ENCODE measurements around the gene DCLK3.

Gene DCLK3

DNA sequence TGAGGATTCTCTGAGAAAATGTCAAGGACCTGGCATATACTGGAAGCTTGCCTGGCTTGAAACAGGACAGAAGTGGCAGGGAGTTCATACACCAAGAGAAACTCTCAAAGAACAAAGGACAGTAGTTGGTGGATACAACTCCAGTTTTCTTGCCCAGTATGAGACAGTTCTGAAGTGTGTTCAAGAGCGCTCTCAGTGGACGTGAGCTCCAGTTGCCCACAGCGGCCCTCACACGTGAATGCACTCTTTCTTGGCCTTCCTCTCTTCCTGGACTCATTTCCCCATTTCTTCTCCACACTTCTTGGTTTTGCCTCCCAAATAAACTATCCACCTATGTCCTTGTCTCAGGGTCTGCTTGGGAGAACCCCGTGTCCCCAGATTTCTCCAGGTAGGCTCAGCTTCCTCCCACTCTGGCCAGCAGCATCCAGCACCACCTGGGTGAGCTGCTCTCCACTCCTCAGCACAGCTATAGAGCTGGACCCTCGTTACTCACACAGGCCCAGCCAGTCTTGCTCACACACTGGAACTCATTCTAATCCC, 54.5 kb downstream of the DCLK3 start:
- no peak for DNase-seq (ENCODE audit: low read depth)

DNA sequence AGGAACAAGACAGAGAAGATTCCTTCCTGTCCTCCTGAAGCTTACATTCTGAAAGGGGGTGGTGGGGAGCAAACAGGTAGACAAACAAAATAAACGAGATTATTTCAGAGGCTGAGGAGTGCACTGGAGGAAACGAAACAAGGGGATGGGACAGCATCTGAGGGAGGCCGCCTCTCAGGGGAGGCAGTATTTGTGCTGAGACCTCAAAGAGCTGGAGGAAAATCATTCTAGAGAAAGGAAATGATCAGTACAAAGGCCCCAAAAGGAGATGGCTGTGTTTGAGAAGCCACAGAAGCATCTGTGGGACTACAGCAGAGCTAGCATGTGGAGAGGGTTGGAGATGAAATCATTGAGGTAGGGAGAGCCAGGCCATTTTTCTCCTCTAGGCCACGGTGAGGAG, 55.1 kb downstream of the DCLK3 start:
- no peak for DNase-seq (ENCODE audit: low read depth)

DNA sequence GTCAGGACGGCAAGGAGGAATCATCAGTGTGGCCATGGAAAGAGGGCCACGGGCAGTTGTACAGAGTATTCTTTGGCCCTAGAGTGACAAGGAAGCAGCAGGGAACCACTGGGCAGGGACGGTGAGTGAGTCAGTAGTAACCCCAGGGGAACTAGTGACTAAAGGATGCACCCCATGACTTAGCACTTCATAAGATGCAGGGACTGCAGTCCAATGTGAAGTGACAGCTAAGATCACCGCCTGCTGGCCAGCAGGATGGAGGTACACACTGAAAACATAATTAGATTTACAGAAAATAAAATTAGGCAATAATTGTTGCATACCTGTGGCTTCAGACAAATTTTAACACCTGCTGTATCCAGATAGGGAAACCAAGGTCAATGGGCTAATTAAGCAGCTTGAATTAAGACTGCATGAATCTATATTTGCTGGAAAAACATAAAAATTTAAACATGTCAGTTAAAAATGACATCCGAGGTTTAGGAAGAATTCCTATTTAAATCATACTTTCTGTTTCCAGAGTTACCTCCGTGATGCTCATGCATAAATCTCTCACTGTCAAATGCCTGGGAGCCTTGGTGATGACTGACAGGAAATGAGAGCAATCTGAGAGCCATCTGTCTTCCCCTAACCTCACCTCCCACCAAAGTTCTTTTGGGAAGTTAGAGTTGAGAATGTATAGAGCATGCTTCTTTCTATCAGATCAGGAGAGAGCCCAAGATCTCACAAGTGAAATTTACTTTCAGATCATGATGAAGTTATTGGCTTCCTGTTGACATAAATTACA, 56.5 kb downstream of the DCLK3 start:
- DNase-seq (ENCODE audit: low read depth) = no peak

DNA sequence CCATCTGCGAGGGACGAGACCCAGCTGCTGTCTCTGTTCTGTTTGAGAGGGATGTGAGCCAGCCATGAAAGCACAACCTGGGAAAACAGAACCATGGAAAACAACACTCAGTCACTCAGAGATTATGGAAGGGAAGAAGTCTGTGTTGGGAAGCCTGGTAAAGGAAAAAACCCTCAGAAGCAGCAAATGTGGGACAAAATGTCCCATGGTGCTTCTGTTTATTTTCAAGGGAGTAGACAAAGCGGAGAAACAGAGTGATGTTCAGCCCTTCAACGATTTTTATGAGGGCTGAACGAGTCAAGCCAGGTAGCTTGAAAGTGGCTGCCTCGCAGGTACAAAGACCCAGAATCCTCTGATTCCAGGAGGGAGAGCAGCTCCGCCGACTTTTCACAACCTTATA, 59.3 kb downstream of the DCLK3 start:
- DNase-seq (ENCODE audit: low read depth) = no peak

DNA sequence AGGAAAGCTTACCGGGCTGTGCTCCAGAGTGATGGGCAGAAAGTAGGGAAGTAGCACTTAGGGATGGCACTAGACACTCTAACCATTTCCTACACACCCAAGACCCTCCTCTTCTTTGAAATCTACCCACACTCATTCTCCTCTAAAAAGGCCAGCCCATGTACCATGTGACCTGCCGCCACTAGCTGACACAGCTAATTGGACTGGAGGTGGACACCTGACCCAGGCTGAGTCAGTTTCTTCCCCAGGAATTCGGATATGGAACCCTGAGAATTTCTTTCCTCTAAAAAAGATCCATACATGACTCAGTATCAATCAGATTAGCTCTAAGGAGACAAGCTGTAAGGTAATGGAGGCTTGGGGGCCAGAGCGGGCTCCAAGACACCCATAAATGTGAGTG, 60.1 kb downstream of the DCLK3 start:
- no peak for DNase-seq (ENCODE audit: low read depth)

DNA sequence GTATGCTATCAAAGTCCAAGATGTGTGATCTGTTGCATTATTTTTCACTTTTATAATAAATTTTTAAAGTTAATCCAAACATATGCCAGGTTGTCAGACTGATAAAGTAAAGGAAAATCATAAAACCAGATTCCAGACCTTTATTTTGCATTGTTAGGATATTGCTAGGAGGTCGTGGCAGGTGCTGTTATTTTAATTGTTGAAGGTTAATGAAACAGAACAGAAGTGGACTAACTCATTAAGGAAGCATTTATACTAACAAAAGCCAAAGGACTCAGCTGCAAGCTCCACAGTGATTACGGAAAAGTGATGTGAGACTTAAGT, 63.1 kb downstream of the DCLK3 start:
- DNase-seq (ENCODE audit: low read depth) = no peak

DNA sequence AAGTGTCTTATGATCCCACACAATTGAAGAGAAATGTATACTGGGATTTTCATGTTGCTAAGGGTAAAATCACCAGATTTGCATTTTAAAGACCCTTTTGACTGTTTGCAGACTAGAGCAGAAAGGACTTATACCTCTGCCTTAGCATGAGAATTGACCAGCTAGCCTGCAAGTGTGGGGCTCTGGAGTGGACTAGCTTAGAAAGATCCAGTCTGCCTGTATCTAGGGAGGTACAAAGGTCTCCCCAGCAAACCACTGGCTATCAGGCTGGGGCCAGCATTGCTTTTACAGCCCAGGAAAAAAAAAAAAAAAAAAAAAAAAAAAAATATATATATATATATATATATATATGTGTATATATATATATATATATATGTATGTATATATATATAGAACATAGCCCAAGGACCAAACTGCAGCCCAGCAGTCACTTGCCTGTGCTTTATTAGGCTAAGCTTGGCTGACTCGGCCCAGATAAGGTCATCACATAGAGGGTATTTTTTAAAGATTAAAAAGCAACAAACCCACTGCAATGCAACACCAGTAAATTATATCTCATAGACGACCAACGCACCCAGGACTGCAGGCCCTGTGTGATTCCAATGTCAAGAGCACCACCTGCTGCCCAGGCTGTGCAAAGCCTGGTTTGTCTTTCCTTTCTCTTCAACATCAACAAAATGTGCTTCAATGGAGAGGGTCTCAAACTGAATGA, 63.7 kb downstream of the DCLK3 start:
- peak; percentile 30 for DNase-seq (ENCODE audit: low read depth)

DNA sequence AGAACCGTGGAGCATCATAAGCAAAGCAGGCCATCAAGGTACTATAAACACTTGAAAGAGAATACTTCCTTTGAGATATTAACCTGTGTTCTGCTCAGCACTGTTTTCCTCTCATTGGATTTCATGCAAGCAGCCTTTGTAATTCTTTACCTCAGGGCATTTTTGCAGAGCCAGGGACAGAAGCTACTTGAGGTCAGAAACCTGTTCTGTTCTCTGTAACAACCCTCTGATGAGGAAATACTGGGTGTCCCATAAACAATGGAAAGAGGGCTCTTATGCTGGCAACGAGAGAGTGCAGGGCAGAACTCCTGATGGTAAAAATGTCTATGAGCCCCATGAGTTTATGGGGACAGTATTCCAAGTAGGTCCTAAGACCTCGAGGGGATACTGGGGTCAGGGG, 66.0 kb downstream of the DCLK3 start:
- DNase-seq (ENCODE audit: low read depth) = no peak

DNA sequence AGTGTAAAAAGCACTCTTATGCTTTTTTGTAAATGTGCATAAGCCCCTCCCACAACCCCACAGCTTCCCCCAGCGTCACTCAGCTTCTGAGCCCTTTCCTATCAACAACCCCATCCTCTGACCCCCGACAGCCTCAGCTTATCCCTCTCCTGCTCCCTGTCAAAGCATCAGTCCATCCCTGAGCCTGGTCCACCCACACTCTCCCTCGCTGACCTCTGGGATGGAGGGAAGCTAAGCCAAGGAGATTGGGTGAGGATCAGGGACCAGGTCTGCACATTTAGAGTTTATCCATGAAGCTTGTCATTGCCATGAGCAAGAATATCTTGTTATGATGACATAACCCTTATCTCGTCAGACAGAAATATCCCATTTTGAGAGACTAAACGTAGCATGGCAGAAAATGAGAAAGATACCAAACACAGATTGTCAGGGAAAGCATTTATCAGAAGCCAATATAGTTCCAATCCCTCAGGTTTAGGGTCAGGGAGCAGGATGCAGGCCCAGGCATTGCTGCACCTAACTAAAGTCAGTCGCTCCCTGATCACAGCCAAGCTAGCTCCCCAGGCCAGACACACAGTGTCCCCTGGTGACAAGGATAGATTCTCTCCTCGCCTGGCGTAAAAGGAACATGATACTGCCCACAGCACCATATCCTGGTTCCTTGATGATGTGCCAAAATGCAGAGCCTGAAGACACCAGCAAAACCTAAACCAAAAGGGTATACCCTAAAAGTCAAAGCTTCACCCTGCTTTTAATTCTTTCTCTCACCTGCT, 66.9 kb downstream of the DCLK3 start:
- no peak for DNase-seq (ENCODE audit: low read depth)

DNA sequence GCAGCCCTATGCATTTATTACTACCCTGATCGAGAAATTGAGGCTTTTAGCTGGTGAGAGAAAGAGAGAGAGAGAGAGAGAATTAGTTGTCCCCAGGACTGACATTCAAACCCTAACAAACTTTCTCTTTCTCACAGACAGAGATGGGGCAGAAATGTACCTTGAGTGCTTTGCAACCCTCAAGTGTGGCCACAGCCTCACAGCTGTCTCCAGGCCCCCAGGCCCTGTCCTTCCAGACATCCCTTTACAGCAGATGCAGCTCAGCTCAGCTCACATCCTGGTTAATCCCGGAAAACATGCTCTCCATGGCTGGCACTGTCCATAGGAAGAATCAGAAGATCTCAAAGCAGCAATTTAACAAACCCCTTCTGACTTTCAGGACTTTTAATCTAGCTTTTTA, 67.6 kb downstream of the DCLK3 start:
- no peak for DNase-seq (ENCODE audit: low read depth)

DNA sequence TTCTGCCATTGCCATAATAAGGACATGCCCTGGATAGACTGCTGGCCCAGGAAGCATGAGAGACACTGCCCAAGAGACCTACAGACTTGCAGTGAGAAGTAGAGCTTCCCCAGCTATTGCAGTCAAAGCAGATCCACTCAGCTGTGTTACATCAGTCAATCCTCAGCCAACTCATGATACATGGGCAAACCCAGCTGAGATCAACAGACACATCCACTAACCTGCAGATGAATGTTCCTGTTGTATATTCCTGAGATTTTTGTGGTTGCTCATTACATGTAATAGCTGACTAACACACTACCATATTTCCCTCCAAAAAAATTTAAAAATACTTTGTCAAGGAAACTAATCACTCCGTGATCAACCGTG, 68.6 kb downstream of the DCLK3 start:
- DNase-seq (ENCODE audit: low read depth) = no peak

DNA sequence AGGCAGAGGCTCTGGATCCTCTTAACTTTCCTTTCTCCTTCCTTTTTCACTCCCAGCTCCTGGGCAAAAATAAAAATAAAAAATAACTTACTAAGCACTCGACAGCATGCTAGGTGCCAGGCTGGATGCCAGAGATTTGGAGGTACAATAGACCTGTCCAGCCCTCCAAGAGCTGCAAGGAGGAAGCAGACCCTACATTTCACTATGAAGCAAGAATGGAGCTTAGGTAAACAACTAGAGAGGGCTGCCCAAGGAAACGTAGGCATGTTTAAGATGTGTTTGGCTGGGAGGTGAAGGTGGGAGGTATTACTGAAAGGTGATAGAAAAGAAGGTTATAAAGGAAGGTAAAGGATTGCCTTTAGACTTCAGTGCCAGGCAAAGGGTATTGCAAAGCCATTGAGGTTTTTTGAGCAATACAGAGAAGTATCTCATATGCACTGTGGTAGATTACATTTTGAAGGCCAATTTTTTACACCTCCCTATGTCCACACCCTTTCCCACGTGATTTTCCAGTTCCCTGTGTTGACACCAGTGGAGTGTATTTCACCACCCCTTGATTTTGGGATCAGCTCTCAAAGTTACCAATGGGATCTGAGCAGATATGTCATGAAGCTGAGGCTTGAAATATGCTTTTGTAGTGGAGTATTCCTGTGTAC, 69.1 kb downstream of the DCLK3 start:
- no peak for DNase-seq (ENCODE audit: low read depth)

DNA sequence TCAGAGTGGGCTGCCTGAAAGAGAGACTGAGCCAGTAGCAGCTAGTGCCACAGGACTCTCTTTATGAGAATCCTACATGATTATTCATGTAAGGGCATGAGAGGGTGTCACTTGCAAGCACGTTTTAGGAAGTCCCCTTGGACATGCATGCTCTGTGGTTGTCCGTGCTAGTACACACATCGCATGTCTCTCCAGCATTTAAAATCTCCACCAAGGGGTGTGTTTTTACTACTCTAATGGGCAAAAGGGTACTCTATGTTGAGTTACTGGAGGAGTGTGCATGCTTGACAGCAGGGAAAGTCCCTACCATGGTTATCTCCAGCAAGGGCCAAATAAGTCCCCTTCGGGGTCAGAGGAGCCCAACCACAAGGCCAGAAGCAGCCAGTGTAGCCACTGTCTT, 70.7 kb downstream of the DCLK3 start:
- DNase-seq (ENCODE audit: low read depth) = no peak

DNA sequence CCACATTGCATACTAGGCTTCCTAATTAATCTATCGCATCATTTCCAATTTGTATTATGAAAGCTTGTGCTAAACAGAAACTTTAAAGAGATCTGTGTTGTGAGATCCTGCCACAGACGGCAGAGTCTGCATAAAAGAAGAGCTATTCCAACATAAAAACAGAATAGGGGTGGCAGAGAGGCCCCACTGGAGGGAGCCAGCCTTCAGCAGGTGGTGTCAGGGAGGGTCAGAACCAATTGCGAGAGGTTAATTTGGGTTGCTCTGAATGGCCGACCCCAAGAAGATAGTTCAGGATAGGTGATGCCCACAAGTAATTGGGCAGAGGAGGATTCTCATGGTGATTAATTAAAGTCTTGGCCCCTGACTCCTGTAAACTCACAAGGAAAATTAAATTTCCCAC, 74.8 kb downstream of the DCLK3 start:
- DNase-seq (ENCODE audit: low read depth) = no peak

DNA sequence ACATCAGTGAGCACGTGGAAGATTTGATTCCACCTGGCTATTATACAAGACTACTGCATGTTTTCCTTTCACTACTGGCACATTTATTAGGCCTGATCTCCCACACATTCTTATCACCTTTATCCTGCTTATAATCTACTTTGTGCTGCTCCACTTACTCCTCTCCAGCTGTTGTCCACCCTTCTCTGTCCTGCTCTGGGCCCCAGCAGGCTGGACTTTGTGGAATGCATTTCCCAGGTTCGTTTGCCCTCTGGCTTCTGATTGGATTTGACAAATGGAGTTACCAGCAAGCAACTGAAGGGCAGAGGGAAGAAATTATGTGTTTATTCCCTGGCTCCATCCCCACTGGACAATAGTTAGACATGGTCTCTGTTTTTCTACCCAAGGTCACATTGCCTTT, 75.5 kb downstream of the DCLK3 start:
- DNase-seq (ENCODE audit: low read depth) = no peak

DNA sequence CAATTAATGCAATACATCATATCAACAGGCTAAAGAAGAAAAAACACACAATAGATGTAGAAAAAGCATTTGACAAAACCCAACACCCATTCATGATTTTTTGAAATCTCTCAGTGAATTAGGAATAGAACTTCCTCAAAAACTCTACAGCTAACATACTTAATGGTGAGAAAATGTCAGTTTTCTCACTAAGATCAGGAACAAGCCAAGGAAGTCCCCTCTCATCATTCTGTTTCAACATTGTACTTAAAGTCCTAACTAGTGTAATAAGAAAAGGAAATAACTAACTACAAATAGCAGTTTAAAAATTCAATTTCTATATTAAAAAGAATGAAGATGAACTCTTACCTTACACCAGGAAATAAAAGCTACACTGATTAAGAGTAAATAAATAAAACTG, 77.8 kb downstream of the DCLK3 start:
- DNase-seq (ENCODE audit: low read depth) = no peak

DNA sequence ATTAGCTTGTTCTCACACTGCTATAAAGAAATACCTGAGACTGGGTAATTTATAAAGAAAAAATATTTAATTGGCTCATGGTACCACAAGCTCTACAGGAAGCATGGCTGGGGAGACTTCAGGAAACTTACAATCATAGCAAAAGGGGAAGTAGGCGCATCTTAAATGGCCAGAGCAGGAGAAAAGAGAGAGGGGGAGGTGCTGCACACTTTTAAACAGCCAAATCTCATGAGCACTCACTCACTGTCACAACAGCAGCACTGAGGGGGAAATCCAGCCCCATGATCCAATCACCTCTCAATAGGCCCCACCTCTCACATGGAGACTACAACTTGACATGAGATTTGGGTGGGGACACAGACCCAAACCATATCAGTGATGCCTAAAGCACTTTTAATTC, 82.5 kb downstream of the DCLK3 start:
- DNase-seq (ENCODE audit: low read depth) = no peak

DNA sequence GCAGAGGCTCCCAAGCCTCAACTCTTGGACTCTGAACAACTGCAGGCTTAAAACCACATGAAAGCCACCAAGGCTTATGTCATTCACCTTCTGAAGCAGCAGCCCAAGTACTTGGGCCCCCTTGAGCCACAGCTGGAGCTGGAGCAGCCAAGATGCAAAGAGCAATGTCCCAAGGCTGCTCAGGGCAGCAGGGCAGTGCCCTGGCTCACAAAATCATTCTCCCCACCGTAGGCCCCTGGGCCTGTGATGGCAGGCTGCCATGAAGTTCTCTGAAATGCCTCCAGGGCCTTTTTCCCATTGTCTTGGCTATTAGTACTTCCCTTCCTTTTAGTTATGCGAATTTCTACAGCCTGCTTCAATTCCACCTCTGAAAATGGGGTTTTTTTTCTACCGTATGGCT, 83.4 kb downstream of the DCLK3 start:
- no peak for DNase-seq (ENCODE audit: low read depth)

DNA sequence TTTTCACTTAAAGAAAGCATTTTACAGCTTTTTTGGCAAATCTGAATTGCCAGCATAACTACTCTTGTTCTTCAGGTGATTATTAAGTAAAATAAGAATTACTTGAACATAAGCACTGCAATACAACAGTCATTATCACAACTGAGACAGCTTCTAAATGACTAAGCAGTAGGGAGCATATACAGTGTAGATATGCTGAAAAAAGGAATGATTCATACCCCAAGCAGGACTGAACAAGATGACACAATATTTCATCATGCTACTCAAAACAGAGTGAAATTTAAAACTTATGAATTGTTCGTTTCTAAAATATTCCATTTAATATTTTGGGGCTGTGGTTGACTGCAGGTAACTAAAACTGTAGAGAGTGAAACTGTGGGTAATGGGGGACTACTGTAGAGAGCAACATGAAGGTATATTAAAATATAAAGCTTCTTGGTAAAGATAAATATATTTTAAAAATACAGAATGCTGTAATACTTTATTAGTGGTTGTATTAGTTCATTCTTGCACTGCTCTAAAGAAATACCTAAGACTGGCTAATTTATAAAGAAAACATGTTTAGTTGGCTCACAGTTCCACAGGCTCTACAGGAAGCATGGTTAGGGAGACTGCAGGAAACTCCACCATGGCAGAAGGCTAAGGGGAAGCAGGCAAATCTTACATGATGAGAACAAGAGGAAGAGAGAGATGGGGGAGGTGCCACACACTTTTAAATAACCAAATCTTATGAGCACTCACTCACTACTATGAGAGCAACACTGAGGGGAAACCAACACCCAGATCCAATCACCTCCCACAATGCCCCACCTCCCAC, 84.8 kb downstream of the DCLK3 start:
- no peak for DNase-seq (ENCODE audit: low read depth)

DNA sequence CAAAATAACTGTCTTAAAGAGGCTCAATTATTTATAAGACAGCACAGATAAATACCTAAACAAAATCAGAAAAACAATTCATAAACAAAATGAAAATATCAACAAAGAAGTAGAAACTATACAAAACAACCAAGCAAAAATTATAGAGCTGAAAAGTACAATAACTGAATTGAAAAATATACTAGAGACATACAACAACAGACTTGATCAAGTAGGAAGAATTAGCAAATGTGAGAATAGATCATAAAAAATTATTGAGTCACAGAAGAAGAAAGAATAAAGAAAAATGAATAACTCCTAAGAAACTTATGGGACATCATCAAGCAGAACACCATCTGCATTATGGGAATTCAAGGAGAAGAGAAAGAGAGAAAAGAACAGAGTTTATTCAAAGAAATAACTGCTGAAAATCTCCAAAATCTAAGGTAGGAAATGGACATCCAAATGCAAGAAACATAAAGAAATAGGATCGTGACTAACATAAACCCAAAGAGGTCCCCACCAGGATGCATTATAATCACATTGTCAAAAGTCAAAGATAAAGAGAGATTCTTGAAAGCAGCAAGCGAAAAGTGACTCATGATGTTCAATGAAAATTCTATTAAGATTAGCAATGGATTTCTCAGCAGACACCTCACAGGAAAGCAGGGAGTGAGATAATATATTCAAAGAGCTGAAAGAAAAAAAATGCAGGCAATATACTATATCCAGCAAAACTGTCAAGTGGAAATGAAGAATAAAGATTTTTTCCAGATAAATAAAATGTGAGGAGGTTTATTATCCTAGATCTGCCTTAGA, 85.9 kb downstream of the DCLK3 start:
- no peak for DNase-seq (ENCODE audit: low read depth)
